Right renal cortex interstitium (tissue), 3 donors: ENCODE results near the gene CNKSR2. TPM values are rescaled to one million over a fixed set of nuclear protein-coding genes. Genes with fewer than 3 reads are reported as not detected.
A peak's percentile ranks its signal among the peaks of the same experiment; 100 is the strongest.
"Not testable (repeated sequence)": the region's sequence is repeated elsewhere in the genome, so short reads cannot be mapped to it uniquely, and the experiment has no call there.

Experiments
- DNase-seq, 3 donors: peaks; one replicate each; pipeline ENCODE4 v3.0.0-alpha.2; 2013; ENCODE audit warnings: low read depth in 3 of 3, low spot score in 2 of 3
- polyA plus RNA-seq, 3 donors: library from polyadenylated mRNA; unstranded; fragments of 120-200 nt; gene quantifications; one replicate each; pipeline ENCODE4 v1.2.1, GENCODE V29; 2013; ENCODE audit not compliant: insufficient read length in 3 of 3

The CNKSR2 gene
- polyA plus RNA-seq, 3 donors: 1.1 to 1.3 (median 1.2) TPM

DNA sequence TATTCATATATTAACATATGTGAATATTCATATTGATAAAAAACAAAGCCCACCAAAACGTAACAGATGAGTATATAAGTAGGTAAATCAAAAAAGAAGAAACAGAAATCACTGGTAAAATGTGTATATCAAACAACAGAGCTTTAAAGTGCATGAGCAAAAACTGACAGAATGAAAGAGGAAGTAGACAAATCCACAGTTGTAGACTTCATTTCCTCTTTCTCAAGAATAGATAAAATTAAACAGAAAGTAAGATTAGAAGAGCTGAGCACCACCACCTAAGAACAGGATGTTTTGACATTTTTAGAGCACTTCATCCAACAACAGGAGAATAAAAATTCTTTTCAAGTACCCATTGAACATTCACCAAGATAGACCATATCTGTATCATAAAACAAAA, 64.6 kb downstream of the CNKSR2 start:
- DNase-seq: no peak

DNA sequence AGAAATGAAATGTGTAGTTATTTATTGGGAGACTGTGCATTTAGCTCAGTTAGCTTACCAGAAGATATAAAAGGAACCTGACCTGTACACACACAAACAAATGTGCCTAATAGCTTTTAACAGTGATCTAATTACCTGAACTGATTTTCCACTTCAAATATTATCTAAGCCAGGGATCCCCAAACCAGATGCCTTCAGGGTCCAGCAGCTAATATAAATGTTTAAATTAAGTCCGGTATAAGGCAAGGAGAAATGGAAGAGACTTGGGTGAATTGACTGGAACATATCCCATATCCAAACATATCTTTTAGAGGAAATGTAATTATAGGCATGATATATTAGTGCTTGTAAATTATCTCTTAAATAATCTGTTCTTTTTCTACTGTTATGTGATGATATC, 66.7 kb downstream of the CNKSR2 start:
- DNase-seq: no peak

DNA sequence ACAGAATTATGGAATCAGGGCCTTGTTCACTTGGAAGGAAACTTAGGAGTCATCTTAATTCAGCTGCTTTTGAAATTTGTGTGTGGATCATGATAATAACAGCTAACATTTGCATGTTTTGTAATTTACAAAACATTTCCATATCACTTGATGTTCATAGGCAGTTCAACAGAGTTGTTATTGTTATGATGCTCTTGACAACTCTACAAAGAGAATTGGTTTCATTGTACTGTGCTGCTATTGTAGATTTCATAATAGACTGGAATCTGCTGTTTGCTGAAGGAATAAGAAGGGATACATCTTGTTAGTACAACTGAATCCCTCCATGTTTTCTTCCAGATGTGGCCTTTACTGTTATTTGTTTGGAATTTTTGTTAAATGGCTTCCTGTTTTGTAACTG, 83.5 kb downstream of the CNKSR2 start:
- DNase-seq: no peak

DNA sequence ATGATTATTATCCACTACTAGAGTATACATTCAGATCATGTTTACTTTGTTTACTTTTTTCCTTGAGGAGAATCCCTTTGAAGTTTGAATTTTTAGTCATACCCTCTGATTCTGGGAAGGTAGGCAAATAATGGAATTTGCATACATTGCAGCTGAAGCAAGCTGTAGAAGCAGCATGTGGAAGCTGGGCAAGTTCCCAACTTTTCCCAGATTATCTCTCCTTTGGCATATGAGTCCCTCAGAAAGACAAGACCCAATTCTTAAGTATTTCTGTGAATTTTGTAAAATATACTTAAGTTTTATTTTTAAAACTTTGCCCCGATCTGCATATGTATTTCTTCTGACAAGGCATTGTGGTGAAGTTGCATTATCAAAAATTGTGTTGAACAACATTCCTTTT, 94.9 kb downstream of the CNKSR2 start:
- DNase-seq: no peak

DNA sequence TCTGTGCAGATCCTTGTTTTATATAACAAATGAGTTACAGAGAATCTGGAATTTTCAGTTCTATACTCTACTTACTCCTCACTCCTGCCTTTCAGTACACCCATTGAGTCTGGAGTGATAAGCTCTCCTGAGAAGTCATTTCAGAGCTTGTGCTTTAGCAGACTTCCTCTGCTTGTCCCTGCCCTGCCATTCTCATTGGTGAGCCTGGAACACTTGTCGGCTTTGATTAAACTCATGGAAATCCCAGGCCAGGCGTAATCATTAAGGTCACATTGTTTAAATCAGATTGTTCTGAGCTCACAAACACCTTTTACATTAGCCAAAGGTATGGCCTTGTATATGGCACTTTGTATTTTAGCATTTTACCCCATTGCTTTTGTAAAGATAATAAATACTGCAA, 102.7 kb downstream of the CNKSR2 start:
- no peak for DNase-seq

DNA sequence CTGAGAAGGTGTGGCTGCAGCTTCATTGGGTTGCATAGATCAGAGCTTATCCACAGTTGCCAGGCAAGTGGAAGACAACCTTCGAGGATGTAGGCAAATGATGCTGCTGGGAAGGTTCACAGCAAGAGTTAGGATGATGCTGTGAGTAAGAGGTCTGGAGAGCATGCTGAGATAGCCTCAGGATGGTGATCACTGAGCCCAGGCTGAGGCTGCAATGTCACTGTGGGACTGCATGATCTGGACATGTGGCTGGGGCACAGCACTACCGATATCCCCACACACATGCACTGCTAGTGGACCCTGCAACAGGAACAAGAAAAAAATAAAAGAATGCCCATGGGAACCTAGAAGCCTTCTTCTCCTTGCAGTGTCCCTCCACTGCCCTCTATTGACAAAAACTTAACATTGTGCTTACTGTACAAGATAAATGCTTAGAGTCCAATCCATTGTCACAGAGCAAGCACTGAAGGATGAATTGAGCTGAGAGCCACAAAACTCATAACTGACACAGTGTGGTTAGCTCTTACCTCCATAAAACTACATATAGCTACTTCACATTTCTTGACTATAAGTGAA, 105.6 kb downstream of the CNKSR2 start:
- peak in 2 of 3 donors; percentile 13 to 19 for DNase-seq

DNA sequence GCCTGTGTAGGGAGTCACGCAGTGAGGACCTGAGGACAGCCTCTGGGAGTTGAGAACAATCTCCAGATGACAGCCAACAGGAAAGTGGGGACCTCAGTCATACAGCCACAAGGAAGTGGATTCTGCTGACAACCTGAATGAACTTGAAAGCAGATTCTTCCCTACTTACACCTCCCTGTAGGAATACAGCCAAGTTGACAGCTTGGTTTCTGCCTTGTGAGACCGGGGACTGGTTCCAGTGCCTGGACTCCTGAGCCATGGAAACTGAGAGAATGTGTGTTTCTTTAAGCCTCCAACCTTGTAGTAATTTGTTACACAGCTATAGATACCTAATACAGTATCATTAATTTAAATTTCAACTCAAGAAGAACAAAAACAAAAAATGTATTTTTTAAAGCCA, 107.5 kb downstream of the CNKSR2 start:
- no peak for DNase-seq

DNA sequence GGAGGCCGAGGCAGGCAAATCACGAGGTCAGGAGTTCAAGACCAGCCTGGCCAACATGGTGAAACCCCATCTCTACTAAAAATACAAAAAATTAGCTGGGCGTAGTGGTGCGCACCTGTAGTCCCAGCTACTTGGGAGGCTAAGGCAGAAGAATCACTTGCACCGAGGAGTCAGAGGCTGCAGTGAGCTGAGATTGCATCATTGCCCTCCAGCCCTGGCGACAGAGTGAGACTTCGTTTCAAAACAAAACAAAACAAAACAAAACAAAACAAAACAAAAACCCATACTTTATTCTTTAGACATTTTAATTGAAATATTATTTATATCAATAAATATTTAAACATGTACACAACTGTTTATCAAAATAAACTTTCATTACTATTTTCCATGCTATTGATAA, 109.8 kb downstream of the CNKSR2 start:
- DNase-seq: not testable (repeated sequence)

DNA sequence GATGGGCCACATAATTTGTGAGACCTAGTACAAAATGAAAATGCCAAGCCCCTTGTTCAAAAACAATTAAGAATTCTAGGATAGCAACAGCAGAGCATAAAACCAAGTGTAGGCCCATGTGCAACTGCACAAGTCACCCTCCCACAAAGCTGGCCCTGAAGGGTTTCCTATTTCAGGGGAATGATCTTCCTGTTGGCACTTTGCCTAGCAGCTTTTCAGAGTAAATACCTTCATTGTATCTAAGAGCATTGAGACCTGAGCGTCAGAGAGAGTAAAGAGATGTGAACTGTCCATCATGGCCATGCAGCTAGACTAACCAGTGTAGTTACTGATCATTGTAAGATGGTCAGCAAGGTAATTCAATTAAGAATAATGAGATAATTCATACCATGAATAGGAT, 113.6 kb downstream of the CNKSR2 start:
- no peak for DNase-seq

DNA sequence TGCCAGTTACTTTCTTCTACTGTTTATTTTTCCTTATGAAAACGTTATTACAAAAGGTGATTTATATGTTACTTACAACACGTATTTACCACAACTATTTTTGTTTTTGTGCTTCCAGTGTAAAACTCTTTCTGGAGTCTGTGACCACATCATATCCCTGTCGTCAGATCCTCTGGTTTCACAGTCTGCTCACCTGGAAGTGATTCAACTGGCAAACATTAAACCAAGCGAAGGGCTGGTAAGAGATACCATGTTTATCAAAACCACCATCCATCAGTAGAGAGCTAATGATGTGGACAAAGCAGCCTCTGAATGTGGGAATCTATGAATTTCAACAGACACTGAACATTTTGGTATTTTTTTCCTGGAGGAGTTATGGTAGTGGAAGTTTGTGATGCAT, 116.1 kb downstream of the CNKSR2 start:
- DNase-seq: no peak

DNA sequence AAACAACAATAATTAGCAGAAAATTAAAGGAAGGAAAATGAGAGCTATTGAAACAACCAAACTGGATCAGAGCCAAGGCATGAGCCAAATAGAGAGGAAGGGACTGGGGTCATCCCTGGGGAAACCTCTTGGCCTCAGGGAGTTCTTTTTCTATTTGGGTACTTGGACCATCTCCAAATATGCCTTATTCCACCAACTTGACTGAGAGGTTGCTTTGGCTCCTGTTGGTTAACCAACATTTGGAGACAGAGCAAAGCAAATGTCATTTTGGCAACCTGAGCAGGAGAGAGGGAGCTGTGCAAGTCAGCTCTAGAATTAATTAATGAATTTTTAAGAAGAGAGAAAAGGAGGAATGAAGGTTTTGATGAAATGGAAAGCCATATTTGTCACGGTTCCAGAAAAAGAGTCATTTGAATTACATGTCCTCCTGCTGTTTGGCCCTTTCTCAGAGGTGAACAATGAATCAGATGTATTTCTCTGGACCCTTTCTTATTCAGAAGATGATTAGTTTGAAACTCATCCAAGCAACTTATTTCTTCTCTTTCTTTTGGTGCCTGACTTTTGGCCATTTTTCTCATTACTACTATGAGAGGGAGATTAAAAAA, 119.1 kb downstream of the CNKSR2 start:
- no peak for DNase-seq

DNA sequence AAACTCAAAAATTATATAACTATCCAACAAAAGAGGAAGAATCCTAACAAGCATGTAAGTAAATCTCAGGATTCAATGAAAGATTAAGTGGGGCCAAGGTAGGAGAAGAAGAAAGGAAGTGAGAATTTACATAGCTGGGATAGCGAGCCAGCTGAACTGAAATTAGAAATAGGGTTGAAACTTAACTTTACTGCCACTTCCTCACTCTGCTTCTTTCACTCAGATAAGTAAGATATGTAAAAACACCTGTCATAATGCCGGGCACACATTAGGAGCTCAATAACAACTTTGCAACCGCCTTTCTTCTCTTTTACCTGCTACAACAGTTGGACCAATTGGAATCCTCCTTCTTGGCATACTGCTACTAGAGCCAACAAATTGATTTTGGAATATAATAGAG, 129.4 kb downstream of the CNKSR2 start:
- no peak for DNase-seq

DNA sequence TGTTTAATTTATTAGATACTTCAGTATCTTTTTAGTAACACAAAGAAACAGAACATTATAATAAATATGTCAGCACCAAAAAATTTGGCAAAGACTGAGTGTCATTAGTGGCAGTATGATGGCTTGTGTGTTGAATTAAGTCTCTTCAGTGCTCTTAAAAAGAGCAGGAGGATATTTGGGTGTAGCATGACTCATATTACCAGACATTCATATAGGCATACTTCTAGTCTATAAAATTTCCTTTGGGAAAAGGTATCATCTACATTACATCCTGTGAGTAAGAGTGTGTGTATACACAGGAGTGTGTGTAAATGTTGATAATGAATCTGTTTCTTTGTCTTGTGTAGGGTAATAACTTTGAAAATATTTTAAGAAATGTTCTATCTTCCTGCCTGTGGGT, 135.7 kb downstream of the CNKSR2 start:
- DNase-seq: no peak

DNA sequence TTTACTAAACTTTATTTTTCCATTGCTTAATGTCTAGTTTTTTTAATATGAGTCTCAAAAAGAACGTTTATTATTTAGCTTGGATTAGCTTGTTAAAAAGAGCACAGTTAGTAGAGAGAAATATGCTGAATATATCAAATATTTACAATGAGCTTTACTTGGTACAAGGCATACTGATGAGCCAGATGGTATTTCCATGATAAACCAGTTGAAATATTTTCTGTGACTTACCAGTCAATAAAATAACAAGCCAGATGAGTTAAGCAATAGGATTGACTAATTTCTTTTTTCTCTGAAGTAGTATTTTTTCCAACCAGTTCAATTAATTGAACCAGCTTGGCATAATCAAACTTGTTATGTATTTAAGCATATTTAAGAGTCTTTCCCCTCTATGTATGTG, 149.8 kb downstream of the CNKSR2 start:
- no peak for DNase-seq

DNA sequence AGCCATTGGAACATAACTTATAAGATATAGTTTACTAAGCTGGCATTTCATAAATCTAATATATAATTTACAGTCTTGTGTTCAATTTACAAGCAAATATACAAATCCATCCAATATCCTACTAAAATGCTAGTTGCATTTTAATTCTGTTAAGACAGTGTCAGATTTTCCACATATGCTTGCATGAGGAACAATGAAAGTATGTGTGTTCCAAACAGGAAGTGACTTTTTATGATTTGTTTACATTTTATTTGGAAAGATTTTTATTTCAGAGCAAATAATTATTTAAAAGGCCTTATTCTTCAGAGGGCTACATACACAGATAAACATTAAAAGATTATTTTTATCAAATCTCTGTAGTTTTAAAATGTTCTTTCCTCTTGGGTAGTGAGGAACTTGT, 153.9 kb downstream of the CNKSR2 start:
- no peak for DNase-seq

DNA sequence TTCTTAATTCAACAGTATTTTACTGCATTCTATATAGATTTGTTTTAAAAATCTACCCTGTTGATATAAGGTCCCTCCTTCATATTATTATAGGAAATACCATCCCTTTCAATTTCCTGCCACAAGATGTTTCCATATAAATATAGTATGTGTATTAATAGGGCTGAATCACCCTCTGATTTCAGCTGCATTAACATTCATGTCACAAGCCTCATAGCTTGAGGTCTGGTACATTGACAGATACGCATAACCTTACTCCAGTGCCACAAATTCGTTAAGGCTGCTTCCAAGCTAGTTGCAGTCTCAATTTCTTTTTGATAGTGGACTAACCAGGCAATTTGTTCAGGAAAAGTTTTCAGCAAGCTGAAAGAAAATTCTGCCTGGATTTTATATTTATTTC, 155.6 kb downstream of the CNKSR2 start:
- no peak for DNase-seq

DNA sequence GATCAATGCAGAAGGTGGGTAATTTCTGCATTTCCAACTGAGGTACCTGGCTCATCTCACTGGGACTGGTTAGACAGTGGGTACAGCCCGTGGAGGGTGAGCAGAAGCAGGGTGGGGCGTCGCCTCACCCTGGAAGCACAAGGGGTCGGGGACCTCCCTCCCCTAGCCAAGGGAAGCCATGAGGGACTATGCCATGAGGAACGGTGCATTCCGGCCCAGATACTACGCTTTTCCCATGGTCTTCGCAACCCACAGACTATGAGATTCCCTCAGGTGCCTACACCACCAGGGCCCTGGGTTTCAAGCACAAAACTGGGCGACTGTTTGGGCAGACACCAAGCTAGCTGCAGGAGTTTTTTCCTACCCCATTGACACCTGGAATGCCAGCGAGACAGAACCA, 170.4 kb downstream of the CNKSR2 start:
- DNase-seq: not testable (repeated sequence)

DNA sequence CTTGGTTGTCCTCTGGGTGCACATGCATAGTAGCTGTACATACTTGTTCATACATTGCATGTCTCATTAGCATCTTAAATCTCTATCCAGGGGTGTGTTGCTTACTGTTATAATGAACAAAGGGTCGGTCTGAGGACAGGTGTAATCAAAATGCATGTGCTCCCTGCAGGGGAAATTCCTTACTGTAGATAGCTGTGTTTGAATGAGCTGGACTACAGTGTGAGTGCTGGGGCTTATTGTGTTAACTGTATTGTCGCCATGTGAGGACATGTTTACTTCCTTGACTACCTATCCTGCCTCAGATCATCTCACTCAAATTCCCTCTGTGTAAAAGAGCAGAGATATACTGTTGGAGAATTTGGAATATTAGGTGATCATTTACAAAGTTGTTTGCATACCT, 185.2 kb downstream of the CNKSR2 start:
- no peak for DNase-seq

DNA sequence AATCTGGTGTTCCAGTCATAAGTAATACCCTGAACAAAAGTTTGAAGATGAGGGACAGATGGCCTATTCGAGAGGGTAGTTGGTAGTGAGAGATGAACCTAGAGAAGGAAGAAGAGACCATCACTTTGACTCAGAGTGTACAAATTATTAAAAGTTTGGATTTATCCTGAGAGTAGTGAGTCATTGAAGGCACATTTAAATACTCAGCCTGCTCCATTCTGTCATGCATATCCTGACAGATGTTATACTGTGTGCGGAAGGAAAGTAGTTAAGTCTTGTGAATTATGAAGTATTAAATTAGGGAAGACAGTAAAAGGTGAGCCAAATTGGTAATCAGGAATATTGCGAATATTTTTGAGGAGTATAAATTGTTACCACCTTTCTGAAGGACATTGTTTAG, 190.8 kb downstream of the CNKSR2 start:
- DNase-seq: no peak

DNA sequence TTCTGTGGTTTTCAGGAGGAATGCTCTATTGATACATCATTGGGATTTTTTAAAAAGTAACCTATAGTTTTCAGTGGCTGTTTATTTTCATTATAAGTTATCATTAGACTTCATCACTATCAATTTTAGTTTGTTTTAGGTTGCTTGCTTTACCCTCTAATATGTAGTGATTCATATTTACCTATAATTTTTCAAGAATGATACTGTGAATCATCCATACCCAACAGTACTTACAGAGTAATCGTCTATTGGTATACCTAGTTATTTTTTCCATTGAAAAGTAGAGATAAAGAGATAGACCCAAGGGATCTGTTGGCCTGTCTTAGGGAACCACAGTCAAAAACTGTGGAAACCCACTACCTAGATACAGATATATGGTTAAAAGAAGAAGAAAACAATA, 200.6 kb downstream of the CNKSR2 start:
- no peak for DNase-seq

DNA sequence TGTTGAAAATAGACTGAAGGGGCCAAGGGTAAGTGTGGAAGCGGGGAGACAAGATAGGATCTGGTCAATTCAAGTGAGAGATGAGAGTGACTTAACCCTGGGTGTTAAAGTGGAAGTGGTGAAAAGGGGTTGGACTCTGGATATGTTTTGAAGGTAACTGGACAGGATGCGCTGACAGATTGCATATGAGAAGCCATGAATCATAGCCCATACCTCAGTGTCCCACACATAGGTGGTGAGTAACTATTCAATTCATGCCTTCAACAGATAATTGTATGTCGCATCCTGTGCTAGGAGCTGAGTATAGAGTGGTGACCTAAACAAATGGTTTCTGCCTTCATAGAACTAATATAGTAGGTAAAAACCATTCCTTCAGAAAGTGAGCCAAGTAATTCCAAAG, 207.3 kb downstream of the CNKSR2 start:
- no peak for DNase-seq

DNA sequence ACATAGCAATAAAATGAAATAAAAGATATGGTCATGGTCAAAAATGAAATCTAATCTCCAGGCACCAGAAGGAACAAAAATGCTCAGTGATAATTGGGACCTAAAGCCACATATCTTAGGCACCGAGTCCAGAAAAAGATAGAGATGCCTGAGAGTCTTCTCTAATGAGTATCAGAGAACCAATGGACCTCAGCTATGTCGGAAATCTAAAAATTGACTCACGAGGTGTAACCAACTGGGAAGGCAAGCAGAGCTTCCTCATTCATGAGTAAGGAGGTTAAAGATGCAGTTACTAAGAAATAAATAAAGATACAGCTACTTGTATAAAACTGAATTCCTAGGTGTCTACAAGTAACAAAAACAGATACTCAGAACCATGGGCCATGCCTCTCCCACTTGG, 211.8 kb downstream of the CNKSR2 start:
- no peak for DNase-seq
